ENCODE measurements around the gene NPDC1.
"Not testable (repeated sequence)": the region's sequence is repeated elsewhere in the genome, so short reads cannot be mapped to it uniquely, and the experiment has no call there.

NPDC1 gene

GRCh38 chr9:137074657-137075274 is 28.8 kb upstream of the NPDC1 start:
- no peak for DNase-seq

- DNase-seq: no peak
These were observed 28.0 kb upstream of the NPDC1 start for GRCh38 chr9:137073992-137074399.

GRCh38 chr9:137071282-137071681 is 25.3 kb upstream of the NPDC1 start:
- DNase-seq: no peak

GRCh38 chr9:137070906-137071275 is 24.9 kb upstream of the NPDC1 start:
- DNase-seq: no peak

- DNase-seq: peak; percentile 93
These were observed 24.4 kb upstream of the NPDC1 start, which contains the start of gene SAPCD2 for GRCh38 chr9:137070201-137070905. Gene SAPCD2 (minus strand): TSS chr9:137070557. CDS start chr9:137070460, 97 bp downstream.

- DNase-seq: no peak
These were observed 23.6 kb upstream of the NPDC1 start for GRCh38 chr9:137069508-137070091.

- no peak for DNase-seq
These were observed 22.8 kb upstream of the NPDC1 start for GRCh38 chr9:137068539-137069507.

GRCh38 chr9:137067860-137068538 is 22.0 kb upstream of the NPDC1 start:
- DNase-seq: peak; percentile 55

GRCh38 chr9:137066096-137066861 is 20.3 kb upstream of the NPDC1 start:
- DNase-seq: no peak

GRCh38 chr9:137065336-137065967 is 19.5 kb upstream of the NPDC1 start:
- no peak for DNase-seq

GRCh38 chr9:137064880-137065164 is 18.8 kb upstream of the NPDC1 start:
- DNase-seq: no peak

- no peak for DNase-seq
These were observed 18.3 kb upstream of the NPDC1 start for GRCh38 chr9:137064027-137064879.

- DNase-seq: no peak
These were observed 17.5 kb upstream of the NPDC1 start for GRCh38 chr9:137063311-137064026.

- DNase-seq: not testable (repeated sequence)
These were observed 16.8 kb upstream of the NPDC1 start for GRCh38 chr9:137062798-137063197.

- no peak for DNase-seq
These were observed 16.4 kb upstream of the NPDC1 start for GRCh38 chr9:137062384-137062783.

- DNase-seq: no peak
These were observed 12.7 kb upstream of the NPDC1 start for GRCh38 chr9:137058521-137059234.

- DNase-seq: peak; percentile 57
These were observed 11.6 kb upstream of the NPDC1 start for GRCh38 chr9:137057545-137057944.

GRCh38 chr9:137056739-137057415 is 10.9 kb upstream of the NPDC1 start:
- no peak for DNase-seq
